ENCODE measurements around the gene MVB12B. TPM values are rescaled to one million over a fixed set of nuclear protein-coding genes. Genes with fewer than 3 reads are reported as not detected.

MVB12B gene
- total RNA-seq, 1 donor from 2014 or later: 7.7 TPM

DNA sequence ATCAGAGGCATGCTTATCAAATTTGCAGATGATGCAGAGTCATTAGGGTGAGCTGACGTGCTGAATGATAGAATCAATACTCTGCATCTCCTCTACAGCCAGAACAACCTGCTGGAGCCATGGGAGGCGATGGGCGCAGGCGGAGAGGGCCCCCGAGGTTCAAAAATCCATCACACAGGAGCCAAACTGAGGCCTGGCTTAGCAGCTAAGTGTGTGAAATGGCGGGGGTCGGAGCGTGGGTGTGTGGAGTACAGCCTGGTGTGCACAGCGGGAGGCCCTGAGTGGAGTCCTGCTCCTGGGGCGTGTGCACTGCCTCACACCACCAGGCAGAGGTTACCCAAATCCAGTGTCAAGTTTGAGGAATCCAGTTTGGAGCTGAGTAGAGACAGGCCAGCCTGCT is 73.2 kb downstream of the MVB12B start:
- intact Hi-C loops (cut with micrococcal nuclease): loop anchor here (5.0 to 10.0 kb wide), 4 partner anchors 652 to 845 kb away; partner anchors contain the start of genes MAPKAP1 and PBX3

DNA sequence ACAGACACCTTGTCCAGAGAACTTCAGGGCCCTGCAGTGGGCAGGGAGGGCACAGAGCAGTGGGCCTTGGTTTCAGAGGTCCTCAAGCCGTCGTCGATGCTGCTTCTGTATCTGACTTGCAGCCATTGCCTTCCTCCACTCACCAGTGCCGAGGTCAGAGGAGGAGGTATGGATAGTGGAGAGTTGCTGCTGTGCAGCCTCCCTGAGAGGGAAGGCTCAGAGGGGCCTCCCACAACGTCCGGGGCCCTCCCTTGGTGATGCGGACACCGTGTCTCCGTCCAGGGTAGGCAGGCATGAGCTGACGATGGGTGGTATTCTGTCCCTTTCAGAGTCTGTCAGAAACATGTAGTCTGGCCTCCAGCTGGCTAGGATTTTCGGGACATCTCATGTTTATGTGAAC is 73.9 kb downstream of the MVB12B start:
- intact Hi-C loops (cut with micrococcal nuclease): no loop called here

DNA sequence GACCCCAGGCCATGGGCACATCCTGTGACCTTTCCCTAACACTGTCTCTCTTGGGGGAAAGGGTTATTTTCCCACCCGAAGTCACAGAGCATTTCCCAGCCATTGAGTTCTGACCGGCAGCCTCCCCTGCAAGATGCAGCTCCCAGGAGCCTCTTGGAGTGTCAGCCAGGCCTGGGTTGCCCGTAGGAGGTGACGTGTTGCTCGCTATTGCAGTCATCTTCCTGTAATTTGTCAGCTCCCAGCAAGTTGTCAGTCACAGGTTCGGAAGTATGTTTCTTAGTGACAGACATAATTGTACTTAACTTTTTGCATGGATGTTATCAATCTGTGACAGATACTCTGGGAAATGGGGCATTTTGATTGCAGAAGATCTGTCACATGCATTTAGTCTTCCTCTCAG is 74.5 kb downstream of the MVB12B start:
- intact Hi-C loops (cut with micrococcal nuclease): no loop called here

DNA sequence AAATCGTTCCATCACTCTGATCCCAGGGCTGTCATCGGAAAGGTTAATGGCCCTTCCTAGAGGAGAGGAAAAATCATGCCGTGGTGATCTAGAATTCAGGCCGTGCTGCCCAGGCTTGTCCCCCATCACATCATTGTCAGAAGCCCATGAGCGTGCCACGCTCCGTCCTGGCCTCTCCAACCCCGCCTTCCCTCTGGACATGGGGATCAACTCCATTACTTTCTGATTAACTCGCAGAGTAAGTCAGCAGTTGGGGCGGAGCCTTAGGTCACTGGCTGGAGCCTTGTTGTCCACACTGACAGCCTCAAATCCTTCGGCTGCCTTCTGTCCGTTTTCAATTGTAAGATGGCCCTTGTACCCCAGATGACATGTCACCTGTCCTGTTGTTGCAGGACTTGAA is 75.0 kb downstream of the MVB12B start:
- intact Hi-C loops (cut with micrococcal nuclease): no loop called here

DNA sequence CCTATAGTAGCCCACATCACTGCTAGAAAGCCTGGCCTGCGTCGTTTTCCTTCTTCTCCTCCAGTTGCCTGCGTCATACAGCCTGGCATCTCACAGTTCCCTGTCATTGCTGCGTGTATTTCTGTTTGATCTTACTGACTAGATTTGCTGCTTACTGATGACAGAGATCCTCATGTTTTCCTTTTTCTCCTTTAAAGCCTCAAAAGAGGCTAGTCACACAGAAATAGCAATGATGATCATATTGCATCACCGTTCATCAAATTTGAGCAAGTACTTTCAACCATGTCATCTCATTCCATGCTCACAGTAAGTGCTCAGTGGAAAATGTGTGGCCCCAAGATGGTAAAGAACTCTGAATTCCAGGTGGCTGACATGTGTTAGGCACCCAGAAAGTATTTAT is 76.8 kb downstream of the MVB12B start:
- intact Hi-C loops (cut with micrococcal nuclease): no loop called here

DNA sequence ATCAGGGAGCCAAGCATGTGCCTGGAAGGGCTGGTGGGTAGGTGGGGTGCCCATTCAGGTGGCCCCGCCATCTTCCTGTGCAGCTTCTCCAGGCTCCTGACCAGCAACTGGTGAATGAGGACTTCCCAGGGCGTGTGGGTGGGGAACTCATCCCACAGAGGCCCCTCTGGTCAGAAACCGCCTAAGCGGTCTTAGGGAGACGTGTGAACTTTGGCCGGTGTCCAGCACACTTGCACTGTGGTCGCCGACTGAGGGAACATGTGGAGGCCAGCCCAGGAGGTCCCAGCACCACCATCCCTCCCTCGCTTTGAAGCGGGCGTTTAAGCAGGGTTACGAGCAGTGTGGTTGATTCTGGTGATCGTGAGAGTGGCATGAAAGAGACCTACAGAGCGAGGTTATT is 77.8 kb downstream of the MVB12B start:
- intact Hi-C loops (cut with micrococcal nuclease): no loop called here

DNA sequence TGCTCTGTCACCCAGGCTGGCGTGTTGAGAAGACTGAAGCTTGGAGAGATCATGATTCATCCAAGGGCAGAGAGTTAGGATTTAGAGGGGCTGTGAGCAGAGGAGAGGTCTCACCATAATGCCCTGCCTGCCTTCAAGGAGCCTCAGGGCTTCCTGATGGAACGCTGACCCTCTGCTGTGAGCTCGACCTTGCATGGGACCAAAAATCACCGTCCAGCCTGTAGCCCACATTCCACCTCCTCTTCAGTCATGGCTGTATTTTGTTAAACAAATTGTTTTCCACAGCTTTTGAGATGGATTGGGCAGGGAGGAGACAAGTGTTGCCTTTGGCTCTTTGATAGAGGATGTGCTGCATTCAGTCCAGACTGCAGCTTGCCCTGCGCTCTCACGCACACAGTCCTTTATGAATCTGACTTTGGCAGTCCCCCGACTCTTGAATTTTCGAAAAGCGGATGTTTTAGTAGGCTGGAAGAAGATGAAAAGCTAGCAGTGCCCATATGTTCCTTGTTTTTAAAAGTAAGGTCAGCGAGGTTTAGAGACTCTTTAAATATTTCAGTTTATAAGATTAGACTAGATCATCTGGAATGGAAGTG is 79.5 kb downstream of the MVB12B start:
- intact Hi-C loops (cut with micrococcal nuclease): no loop called here

DNA sequence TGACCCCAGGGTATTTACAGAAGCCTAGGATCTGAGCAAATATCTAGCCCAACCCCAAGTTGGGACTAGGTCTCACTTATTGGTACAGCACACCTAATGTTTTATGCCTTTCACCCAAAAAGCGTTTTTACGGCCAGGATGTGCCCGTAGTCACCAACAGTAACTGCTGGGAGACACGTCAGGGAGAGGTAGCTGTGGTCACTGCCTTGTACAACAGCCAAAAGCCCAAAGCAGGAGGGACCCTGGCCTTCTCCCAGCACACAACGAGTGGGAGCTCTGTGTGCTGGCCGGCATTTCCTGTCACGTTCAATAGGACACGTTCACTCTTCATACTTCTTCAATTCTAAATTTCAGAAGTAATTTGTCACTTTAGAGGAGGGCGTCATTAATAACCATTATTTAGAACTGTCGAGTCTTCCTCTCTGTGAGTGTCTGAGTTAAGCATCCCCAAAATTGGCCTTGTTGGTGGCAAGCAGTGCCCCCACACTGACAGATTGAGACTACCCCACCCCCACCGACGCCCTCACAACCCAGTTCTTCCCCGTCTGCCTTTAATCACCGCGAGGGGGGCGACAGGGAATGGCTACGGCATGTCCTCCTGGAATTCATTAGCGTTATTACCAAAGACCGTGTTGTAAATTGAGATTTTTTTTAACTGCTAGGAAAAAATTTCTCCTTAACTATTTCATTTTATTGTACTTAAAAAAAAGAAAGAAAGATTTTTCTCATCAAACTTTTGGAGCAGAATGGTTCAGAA is 80.7 kb downstream of the MVB12B start:
- intact Hi-C loops (cut with micrococcal nuclease): no loop called here

DNA sequence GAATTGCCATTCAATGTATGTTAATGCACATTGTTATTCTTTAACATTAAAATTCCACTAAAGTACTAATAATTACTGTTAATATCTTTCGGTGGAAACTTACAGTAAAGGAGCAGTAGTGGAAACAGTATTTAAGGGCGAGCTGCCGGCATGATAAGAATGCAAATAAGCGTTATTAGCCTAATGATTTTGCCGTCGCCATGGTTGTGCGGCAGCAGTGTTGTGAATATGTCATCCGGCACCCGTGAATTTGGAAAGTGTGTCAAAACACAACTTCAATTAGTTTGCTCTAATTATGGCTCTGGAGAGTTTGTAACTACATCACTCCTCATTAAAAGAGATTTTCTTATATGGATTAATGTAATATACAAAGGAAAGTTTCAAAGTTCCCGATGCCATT is 81.4 kb downstream of the MVB12B start:
- intact Hi-C loops (cut with micrococcal nuclease): no loop called here

DNA sequence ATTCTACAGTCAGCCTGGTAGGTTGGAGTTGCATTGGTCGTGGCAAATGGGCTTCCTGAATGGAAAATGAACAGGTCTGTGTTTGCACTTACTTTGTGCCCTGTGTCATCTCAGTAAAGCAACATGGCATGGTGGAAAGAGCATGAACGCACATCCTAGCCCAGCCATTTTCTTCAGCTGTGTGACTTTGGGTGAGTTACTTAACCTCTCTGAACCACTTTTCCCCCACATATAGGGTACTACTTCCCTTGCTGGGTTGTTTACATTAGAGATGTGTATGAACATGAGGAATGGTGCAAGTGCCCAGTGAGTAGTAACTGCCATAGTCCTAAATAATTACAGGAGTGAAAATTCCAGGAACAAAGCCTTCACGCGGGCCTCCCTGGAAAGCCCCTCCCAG is 83.6 kb downstream of the MVB12B start:
- intact Hi-C loops (cut with micrococcal nuclease): no loop called here

DNA sequence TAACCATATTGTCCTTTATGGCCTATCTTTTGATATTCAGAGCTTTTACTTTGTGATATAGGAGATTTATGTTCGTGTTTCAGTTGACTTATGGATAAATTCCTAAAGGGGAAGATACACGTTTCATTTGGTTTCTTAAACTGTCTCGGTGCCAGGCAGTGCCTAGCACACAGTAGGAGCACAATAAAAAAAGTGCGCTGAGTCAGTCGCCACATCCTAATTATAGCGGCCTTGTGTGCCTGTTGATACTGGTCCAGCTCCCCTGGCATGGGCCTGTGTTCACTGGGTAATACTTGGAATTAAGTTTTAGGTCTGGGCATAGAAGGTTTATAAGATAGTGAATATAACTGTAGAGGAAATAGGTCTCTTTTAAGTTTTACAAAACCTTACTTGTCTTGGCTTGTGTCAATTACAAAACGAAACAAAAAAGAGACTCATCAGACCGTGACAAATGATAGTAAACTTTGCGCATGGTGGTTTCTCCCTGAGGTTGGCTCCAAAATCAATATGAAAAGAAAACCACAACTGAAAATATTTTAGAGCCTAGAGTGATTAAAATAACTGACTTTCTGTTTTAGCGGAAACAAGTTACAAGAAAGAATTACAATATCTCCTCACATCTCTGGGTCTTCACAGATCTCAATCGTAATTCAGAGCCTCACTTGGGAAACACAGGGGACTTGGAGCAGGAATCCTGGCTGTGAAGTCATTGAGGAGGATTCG is 84.8 kb downstream of the MVB12B start:
- intact Hi-C loops (cut with micrococcal nuclease): loop anchor here (1.0 kb wide), 3 partner anchors 14 to 80 kb away; no protein-coding TSS in a partner anchor

DNA sequence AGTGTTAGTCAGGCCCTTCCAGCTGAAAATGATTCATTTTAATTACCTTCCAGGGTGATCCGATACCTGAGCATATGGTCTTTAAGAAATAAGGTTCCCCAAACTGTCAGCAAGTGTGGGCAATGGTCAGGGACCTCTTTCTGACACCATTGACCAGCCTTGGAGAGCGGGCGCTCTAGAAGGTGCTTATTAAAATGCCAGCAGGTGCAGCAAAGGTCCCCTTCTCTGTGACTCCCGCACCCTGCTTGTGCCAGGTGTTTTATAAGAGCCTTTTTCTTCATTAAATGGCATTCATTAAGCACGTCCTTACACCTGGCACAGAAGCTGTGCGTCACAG is 85.3 kb downstream of the MVB12B start:
- intact Hi-C loops (cut with micrococcal nuclease): loop anchor here (1.0 kb wide), 3 partner anchors 15 to 79 kb away; no protein-coding TSS in a partner anchor

DNA sequence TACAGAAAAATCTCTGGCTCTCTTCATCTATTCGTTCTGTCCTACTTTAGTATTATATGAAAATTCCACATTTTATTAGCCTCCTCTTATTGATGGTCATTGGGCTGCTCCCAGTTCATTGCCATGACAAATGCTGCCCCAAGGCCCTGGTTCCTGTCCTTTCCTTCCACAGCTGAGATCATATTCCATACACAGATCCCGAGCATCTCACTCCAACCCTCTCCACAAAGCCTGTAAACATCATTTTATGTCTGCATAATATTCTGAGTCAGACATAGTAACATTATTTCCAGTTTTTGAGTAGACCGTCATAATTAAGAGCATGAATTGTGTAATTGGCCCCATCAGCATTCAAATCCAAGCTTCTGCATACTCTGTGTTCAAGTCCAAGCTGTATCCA is 86.3 kb downstream of the MVB12B start:
- intact Hi-C loops (cut with micrococcal nuclease): no loop called here

DNA sequence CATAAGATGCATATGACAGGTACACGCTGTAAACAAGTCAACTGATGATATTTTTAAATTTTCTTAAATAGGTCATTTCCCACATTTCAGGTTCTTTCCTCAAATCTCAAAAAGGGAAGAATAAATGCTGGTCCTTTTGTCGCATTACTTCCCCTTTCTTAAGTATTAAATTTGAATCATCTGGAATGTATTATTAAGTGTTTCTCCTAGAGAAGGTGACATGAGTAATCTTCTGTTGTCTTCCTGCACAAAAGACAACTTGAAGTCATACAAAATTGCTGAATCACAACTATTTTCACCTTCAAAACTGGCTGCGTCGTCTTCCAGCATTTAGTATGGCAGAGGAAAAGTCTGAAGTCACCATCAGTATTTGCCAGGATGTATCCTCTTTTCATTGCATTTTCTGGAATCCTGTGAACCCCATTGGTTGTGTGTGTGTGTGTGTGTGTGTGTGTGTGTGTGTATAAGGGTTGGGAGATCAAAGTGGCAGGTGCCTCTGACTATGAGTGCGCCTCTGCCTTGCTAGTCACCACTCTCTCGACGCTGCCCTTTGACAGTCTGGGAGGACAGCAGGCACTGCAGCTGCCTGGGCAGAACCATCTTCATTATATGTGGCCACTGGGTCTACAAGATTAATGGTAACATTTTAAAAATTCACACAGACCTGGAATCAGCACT is 86.9 kb downstream of the MVB12B start:
- intact Hi-C loops (cut with micrococcal nuclease): no loop called here

DNA sequence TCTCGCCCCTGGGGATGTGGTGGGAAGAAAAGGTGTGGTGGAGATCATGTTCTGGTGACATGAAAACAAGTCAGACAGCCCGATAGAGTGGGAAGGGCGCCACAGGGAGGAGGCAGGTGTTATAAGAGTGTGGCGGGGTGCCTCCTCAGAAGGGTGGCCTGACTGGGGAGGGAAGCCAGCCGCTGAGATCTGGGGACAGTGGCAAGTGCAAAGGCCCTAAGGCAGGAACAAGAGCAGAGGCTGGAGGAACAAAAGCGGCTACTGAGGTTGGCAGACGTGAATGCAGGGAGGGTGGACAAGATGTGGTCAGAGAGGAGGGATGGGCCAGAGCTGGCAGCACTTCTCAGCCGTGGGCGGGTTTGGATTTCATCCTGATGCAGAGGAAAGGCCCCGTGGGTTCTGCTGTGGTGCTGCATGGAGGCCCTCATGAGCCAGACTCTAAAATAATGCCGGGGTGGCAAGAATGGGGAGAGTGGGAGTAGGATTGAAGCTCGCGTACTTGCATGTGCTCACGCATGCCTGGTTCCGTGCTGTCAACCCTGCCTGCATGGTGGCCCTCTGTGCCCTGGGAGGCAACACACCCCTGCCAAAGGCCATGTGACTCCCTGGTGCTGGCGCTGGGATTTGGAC is 89.2 kb downstream of the MVB12B start:
- intact Hi-C loops (cut with micrococcal nuclease): no loop called here

DNA sequence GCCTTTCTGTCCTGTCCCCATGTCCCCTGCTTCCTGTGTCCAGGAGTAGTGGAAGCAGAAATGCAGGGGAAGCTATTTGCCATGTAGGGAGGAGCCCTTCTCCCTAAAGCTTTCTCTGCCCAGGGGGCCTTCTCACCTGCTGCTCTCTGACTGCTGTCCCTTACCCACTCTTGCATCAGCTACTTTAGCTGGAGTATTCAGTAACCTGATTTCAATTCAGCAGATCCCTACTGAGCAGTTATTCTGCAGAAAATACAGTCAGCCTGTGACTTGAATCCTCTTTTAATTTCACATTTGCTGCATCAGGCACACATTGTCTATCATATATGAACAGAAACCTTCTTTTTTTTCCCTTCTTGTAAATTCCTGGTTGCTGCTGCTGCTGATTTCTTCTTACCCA is 90.4 kb downstream of the MVB12B start:
- intact Hi-C loops (cut with micrococcal nuclease): no loop called here

DNA sequence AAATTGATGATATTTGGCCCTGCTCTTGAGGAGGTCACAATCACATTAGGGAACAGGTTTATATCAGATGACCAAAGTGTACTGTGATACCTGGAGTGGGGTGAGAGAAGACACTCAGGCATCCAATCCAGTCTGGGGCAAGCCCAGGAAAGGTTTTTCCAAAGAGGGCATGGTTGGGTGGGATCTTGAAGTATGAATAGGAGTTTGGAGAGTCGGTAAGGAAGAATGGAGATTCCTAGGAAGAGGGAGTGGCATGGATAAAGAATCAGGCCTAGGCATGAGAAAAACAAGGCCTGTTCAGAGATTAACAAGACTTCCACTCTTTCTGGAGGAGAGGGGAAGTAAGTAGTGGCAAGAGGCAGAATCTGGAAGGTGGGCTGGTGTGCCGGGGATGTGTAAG is 91.1 kb downstream of the MVB12B start:
- intact Hi-C loops (cut with micrococcal nuclease): no loop called here

DNA sequence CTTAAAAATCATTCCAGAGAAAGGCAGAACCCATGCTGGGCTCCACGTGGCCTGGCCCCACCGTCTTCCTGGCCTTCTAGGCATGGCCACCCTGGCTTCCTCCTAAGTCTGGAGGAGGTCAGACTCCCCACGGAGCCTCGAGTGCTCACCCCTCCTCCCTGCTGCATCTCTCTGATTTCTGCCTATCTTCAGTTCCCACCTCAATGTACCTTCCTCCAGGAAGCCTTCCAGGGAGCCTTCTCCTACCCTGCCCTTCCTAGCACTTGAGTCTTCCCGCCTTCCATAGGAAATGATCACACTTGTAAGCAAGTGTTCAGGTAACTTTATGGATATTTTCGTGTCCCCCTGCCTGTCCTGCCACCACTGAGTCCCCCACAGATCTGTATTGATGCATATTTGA is 92.0 kb downstream of the MVB12B start:
- intact Hi-C loops (cut with micrococcal nuclease): no loop called here

DNA sequence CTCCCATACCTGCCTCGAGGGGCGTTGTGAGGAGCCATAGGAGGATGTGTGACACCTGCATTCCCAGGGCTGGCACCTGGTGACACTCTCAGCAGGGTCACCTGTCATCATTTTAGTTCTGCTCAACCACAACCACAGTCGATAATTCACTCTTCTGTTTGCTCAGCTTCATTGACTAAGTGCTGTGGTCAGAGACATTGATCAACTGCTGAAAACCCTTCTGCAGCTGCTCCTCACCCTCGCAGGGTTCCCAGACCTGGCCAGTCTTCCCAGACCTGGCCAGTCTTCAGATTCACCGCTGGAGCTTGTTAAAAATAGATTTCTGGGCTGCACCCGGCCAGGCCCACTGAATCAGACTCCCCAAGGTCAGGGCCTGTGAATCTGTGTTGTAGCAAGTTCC is 92.8 kb downstream of the MVB12B start:
- intact Hi-C loops (cut with micrococcal nuclease): no loop called here

DNA sequence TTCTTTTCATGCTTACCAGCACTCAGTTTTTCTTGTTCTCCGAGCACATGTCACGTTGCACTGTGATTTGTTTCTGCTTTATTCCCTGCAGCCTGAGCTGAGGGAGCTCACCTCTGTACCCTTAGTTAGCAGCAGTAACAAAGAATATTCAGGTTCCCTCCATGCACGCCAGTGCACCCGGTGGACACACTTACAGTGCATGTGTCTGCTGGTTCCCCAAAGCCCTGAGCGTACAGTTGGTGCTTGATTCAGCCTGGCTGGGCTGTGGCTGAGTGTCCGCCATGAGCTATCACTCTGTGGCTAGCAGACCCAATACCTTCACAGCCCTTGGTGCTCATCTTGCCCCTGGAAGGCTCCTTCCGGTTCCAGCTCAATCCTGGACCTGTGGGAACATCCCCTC is 93.5 kb downstream of the MVB12B start:
- intact Hi-C loops (cut with micrococcal nuclease): no loop called here
